Testis (tissue), 2 donors: ENCODE data around the gene ERAP2.

Experiments used
- CTCF ChIP-seq, 3 experiments: fragments of 450-650 bp in 2 of 3; fragments of 200-600 bp in 1 of 3; sonication (generic) in 1 of 3; IDR thresholded peaks; one replicate each; pipeline ENCODE4 v1.5.1; 2016 to 2019; ENCODE audit warnings: antibody characterized with exemption in 3 of 3, mild to moderate bottlenecking in 2 of 3, moderate library complexity in 1 of 3
- POLR2A ChIP-seq: fragments of 450-650 bp; IDR thresholded peaks from one replicate; pipeline ENCODE4 v1.6.1; 2017; ENCODE audit warnings: antibody characterized with exemption, mild to moderate bottlenecking, moderate library complexity

GRCh38 chr5:96902876-96903275, 26.6 kb downstream of the ERAP2 start:
- TF ChIP-seq CTCF (IDR thresholded peaks at IDR 0.05) (no peak), POLR2A (no peak)
